ENCODE results near the gene ZNF343.

ZNF343 gene

DNA sequence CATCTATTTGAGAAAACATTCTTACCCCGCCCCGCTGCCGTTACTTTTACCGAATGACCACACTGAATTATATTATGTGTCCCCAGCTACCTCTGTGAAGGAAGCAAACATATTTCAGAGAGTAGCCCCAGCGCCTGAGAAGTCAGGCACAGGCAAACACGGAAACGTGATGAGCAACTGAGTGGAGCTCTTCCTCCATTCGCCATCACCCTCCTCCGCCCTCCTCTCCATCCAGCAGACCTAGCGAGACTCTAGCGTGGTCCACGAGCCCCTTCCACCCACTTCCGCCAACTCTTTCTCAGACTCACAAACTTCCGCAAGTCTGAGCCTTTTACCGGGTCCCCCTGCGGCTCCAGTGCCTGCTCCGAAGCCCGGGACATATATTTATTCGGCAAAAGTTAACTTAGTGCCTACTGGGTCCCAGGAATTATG is 38.7 kb downstream of the ZNF343 start:
- peak; percentile 18 for DNase-seq

DNA sequence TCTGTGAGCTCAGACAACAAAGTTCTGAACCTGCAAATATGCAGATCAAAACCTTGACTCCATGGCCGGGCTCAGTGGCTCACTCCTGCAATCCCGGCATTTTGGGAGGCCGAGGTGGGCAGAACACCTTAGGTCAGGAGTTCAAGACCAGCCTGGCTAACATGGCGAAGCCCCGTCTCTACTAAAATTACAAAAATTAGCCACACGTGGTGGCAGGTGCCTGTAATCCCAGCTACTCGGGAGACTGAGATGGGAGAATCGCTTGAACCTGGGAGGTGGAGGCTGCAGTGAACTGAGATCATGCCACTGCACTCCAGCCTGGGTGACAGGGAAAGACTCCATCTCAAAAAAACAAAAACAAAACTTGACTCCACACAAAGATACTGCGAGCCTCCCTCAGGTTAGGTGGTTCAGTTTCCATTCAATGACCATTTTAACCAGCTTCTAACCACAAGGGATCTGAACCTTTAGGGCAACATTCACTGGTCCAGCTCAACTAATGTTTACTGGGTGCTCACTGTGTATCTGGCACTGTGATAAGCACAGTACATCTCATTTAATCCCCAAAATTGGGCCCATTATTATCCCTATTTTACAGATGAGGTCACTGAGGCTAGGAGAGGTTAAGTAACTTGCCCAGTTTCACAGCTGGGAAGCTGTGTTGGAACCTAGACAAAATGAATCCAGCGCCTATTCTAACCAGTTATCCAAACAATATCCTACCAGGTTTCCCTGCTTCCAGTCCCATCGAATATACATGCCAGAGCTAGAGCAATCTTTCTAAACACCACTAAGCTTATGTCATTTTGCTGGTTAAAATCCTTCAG is 39.9 kb downstream of the ZNF343 start:
- no peak for DNase-seq

DNA sequence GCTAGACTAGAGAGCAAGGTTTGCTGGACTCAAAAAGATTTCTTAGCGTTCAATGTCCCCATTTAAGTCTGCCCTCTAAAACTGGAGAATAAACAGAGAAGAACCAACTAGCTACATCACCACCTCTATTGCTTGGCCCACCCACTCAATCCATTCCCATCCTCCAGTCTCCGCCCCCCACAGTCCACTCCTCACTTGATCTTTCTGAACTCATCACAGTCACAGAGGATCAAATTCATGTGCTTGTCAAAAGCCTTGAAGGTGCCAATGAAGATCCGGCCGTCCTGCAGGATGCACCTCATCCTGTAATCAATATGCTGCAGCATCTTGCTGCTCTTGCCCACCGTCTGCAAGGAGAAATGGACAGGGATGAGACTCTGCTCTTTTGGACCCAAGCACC is 41.3 kb downstream of the ZNF343 start:
- DNase-seq, result no peak

DNA sequence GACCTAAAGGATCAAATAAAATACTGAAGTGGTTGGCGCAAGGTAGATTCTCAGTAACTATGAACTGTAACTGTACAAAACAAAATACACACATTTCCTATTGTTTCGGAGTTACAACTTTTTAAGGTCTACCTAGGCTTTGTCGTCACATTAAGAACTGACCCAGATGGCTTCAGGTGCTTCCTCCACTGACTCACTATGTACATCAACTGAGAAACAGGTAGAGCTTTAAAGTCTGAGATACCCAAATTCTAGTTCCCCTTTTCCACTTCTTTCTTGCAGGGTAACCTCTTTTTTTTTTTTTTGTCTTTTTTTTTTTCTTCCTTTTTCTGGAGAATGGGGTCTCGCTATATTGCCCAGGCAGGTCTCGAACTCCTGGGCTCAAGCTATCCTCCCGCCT is 43.6 kb downstream of the ZNF343 start:
- DNase-seq, result no peak

DNA sequence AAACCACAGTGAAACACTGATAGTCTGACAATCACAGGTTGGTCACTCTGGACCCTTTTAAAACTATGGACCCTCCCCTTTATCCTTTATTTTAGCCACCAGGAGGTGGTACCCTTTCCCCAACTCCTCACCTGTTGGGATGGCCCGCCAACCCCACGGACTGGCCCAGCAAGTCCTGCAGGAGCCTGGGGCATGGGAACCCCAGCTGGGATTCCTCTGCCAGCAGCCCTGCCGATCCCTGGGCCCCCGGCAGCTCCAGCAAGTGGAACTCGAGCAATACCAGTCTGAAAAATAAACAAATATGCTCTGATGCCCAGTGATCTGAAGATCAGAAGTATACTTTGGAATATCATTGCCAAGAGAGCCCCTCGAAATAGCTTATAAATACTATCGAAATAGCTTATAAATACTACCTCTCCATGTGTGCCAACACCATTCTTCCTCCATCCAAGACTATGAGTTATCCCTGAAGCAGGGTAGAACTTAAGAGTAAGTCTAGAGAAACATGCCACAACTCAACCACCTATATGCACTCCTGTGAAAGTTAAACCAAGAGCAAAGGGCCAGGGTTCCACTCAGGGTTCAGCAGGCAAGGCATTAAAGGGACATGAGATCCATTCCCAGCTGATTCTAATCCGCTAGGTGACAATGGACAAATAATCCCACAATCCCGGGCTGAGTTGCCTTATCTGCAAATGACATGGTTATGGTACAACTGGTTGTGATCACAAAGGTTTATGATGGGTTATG is 44.9 kb downstream of the ZNF343 start:
- no peak for DNase-seq

DNA sequence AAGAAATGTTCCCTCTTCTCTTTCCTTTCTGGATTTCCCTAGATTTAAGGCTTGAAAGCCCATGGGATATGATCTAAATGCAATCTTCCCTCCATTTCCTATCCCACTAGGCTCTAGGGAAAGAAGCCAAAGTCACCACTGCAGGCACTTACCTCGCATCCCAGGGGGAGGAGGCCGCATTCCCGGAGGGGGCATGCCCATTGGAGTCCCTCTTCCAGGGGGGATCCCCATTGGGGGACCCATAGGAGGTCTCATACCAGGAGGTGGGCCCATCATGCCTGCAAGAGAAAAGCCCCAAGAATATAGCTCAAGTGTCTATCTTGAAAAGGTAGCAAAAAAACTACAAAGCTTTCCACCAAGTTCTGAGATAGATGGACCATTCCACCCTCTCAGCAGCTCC is 46.2 kb downstream of the ZNF343 start:
- no peak for DNase-seq

DNA sequence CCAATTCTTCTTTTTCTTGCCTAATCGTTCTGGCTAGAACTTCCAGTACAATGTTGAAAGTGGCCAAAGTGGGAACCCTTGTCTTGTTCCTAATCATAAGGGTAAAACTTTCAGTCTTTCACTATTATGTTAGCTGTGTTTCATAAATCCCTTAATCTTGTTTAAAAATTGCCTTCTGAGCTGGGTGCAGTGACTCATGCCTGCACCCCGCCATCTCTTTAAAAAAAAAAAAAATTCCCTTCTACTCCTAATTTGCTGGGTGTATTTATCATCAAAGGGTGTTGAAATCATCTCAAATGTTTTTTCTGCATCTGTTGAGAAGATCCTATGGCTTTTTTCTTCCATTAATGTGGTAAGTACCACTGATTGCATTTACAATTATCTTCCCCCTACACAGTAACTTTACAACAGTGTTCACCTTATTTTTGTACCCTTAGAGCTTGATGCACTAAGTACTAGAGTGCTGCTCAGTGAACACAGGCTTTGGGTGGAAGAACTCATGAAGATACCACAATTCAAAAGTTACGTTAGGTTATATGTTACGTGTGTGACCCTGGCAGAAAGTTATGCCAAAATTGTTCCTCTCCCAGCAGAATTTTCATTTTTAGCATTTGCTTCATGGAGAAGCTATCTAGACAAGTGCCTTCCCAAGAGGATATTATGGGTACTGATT is 47.8 kb downstream of the ZNF343 start:
- no peak for DNase-seq

DNA sequence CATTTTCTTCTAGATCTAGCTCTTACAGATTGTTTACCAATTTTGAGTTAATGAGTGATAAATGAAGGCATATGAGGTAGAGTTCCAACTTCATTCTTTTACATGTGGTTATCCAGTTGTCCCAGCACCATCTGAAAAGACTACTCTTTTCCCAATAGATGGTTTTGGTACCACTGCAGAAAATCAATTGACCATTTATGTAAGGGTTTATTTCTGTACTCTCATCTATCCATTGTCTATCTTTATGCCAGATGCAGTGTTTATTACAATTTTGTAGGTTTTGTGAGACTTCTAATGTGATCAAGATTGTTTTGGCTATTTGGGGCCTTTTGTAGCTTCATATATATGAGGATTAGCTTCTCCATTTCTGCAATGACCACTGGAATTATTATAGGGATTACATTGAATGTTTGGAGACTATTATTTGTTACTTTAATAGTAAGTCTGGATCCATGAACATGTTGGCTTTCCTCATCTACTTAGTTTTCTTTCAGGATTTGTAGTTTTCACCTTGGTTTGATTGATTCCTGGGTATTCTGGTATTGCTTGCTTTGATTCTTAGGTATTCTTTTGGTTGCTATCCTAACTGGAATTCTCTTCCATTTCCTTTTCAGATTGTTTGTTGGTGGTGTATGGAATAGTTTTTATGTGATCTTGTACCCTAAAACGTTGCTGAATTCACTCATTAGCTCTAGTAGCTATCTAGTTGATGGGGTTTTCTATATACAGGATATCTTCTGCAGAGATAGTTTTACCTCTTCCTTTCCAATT is 48.5 kb downstream of the ZNF343 start:
- DNase-seq, result no peak

DNA sequence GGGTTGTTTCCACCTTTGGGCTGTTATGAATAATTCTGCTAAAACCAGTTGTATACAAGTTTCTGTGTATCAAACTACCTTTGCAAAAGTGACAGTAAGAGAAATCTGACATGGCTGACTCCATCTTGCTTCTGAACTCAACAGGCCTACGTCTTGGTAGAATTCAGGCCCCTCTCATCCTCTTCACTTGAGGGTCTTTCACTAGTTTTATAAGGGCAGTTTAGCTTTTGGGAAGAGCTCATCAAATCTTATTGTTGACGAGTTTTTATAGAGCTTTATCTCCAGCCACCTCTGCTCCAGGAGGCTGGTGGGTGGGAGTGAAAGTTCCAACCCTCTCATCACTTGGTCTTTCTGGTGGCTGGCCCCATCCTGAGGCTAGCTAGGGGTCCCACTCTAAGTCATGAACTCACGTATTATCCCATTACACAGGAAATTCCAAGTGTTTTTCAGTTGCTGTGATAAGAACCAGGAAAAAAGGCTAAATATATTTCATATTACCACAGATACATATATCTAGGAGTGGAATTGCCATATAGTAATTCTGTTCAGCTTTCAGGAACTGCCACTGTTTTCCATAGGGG is 49.7 kb downstream of the ZNF343 start:
- DNase-seq, result no peak

DNA sequence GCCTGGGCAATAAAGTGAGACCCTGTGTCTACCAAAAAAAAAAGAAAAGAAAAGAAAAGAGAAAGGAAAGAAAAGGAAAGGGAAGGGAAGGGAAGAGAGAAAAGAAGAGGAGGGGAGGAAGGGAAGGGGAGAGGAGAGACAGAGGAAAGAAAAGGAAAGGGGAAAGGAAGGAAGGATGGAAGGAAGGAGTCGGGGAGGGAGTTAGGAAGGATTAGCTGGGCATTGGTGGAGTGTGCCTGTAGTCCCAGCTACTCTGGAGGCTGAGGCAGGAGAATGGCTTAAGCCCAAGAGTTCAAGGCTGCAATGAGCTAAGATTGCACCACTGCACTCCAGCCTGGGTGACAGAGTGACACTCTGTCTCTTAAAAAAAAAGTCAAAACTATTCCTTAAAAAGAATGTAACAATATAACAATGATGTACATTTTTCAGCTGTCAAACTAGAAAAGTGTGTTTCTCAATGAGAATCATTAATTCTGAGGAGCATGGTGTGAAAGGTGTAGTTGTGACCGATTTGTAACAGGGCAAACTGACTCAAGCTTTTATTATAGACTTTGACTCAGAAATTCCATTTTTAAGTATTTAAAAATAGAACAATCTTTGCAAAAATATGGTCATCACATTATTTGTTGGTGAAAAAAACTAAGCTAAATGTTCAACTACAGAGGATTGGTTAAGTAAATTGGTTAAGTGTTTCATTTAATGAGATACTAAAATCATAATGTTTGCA is 52.8 kb downstream of the ZNF343 start:
- DNase-seq, result no peak

DNA sequence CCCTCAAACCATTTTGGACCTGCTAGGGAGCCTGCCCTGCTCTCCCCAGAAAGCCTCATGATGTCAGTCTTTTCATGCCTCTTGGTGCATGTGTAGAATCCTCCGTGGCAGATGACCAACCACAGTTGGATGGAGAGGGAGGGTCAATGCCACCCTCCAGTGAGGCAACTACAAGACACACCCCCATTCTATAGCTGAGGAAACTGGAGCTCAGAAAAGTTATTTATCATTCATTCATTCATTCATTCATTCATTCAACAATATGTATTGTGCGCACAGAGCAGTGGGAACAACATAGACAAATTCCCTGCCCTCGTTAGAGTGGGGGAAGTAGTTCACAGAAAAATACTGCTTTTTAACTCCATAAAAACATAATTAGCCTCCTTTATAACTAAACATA is 54.9 kb downstream of the ZNF343 start:
- DNase-seq, result no peak

DNA sequence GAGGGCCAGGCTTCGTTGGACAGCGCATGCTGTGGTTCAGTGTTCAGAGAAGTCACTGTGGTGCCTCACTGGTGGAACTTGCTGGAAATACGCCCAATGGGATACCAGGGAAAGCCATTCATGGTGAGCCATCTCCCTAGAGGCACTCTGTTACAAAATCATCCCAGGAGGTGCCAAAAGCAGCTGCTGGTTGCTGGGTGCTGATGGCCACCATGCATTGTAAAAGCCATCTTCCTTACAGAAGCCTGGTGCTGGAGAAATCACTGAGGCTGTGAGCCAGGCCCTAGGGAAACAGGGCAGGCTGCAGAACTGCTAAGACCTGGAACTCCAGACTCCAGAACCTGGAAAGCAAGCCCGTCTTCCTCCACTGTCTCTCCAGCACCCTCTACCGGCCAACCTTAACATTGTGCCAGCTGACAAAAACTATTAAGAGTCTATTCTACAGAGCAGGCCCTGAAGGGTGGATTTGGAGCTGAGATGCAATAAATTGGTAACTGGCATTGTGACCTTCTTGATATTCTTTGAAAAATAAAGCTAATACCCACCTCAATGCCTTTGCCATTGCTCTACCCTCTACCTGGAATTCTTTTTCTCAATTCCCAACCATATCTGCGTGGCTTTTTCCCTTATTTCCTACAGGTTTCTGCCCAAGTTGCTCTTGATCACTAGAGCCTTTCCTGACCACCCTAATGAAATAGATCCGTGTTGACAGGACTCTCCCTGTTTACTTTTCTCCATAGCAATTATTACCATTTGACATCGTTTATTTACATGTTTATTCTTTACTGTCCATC is 56.6 kb downstream of the ZNF343 start:
- DNase-seq, result peak; percentile 56

DNA sequence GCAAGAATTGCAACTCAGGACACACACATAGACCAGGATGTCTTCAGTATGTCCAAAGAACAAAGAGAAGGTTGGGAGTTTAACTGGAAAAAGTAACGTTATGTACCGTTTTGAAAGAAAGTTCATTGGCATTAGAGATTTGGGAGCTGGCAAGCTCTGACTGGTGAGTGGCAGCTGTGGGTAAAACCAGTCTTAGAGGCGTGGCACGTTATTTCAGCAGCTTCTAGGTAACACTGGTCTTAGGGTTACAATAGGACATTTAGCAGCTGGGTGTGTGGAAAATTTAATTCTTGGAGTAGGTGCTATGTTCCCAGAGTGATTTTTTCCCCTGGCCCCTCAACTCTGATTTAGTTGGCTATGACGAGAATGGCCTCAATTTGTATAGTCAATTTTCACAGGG is 57.3 kb downstream of the ZNF343 start:
- DNase-seq, result no peak

DNA sequence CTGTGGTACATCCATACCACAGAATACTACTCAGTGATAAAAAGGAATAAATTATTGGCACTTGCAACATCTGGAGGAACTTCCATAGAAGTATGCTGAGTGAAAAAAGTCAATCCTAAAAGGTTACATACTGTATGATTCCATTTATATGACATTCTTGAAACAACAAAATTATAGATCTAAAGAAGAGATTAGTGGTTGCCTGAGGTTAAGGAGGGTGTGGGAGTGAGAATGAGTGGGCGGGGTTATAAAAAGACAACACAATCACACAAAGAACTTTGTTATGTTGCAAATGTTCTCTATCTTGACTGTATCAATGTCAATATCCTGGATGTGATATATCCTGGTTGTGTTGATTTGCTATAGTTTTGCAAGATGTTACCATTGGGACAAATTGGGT is 59.3 kb downstream of the ZNF343 start:
- DNase-seq, result no peak

DNA sequence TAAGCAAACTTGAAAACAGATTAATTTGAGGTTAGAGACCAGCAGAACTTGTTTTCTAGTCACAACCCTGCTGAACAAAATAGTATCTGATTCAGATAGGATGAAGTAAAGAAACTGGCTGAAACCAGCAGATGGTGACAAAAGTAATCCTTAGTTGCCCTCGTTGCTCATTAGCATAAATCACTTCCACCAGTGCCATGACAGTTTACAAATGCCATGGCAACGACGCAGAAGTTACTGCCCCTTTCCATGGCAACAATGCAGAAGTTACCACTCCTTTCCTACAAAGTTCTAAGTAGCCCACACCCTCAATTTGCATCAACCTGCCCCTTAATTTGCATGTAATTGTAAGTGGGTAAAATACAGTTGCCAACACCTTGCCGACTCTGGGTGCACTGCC is 61.9 kb downstream of the ZNF343 start:
- no peak for DNase-seq

Data from NCI-H1417 treated with DMSO at 0.1 percent for 48 hours (cell line).